Esophagus muscularis mucosa (tissue), 4 donors: ENCODE data around the gene UGT1A5.

Experiments
- EP300 ChIP-seq: sonication (generic); formaldehyde crosslinking; IDR thresholded peaks from one replicate; pipeline ENCODE4 v1.6.1; 2017; ENCODE audit warnings: antibody characterized with exemption
- POLR2A ChIP-seq: fragments of 450-650 bp; IDR thresholded peaks from one replicate; pipeline ENCODE4 v1.6.1; 2017; ENCODE audit warnings: antibody characterized with exemption, moderate library complexity, mild to moderate bottlenecking, low read depth
- POLR2AphosphoS5 ChIP-seq, 2 donors: sonication (generic); formaldehyde crosslinking; IDR thresholded peaks; one replicate each; pipeline ENCODE4 v1.6.1; 2017; ENCODE audit warnings: antibody characterized with exemption in 2 of 2
- TF ChIP-seq, protein P1 (sequence below), 3 experiments: fragments of 200-600 bp in 2 of 3; fragments of 450-650 bp in 1 of 3; sonication (generic) in 2 of 3; IDR thresholded peaks; one replicate each; pipeline ENCODE4 v1.5.1; 2017 to 2019; ENCODE audit warnings: antibody characterized with exemption in 3 of 3, mild to moderate bottlenecking in 2 of 3, moderate library complexity in 1 of 3

DNA sequence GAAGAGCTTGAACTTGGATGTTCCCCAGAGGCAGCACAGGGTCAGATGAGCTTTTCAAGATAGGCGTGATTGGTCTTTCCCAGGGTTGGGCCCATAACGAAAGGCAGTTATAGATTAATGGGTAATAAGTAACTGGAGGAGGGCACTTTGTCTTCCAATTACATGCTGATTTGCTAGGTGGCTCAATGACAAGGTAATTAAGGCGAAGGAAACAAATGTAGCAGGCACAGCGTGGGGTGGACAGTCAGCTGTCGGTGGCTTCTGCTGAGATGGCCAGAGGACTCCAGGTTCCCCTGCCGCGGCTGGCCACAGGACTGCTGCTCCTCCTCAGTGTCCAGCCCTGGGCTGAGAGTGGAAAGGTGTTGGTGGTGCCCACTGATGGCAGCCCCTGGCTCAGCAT is 5.8 kb downstream of the UGT1A5 start, which contains the start of gene UGT1A4:
- TF ChIP-seq, protein P1, sequence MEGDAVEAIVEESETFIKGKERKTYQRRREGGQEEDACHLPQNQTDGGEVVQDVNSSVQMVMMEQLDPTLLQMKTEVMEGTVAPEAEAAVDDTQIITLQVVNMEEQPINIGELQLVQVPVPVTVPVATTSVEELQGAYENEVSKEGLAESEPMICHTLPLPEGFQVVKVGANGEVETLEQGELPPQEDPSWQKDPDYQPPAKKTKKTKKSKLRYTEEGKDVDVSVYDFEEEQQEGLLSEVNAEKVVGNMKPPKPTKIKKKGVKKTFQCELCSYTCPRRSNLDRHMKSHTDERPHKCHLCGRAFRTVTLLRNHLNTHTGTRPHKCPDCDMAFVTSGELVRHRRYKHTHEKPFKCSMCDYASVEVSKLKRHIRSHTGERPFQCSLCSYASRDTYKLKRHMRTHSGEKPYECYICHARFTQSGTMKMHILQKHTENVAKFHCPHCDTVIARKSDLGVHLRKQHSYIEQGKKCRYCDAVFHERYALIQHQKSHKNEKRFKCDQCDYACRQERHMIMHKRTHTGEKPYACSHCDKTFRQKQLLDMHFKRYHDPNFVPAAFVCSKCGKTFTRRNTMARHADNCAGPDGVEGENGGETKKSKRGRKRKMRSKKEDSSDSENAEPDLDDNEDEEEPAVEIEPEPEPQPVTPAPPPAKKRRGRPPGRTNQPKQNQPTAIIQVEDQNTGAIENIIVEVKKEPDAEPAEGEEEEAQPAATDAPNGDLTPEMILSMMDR (IDR thresholded peaks at IDR 0.05): no peak
- TF ChIP-seq POLR2A: no peak
- no peak for TF ChIP-seq POLR2AphosphoS5 (IDR thresholded peaks at IDR 0.05)
- no peak for TF ChIP-seq EP300
